T47D (cell line): ENCODE results near the gene IL1RAP.

Experiments
- DNase-seq, 2 experiments: peaks; one replicate each; pipeline versions ENCODE4 v3.0.0 to v3.0.0-alpha.2; 2011 to 2012; ENCODE audit warnings: low read depth in 1 of 2, low spot score in 1 of 2
- JUND ChIP-seq: IDR thresholded peaks from 2 replicates; pipeline ENCODE4 v1.6.1; 2012; ENCODE audit warnings: low read depth
- in situ Hi-C: cut with HindIII; loops from 2 replicates; pipeline ENCODE4 v1.10.0; 2016; ENCODE audit warnings: low sequenced_read_pairs, low pct_unique_long_range_greater_than_20kb

The IL1RAP gene

GRCh38 chr3:190556351-190556750 is 42.5 kb downstream of the IL1RAP start:
- in situ Hi-C loops = no loop called here
- no peak for TF ChIP-seq JUND
- no peak for DNase-seq

- no peak for DNase-seq
- TF ChIP-seq JUND = no peak
- in situ Hi-C loops = no loop called here
These were observed 43.4 kb downstream of the IL1RAP start for GRCh38 chr3:190557296-190557695.

- no peak for TF ChIP-seq JUND
- in situ Hi-C loops = no loop called here
- no peak for DNase-seq
These were observed 44.4 kb downstream of the IL1RAP start for GRCh38 chr3:190558316-190558715.

- TF ChIP-seq JUND = no peak
- in situ Hi-C loops = no loop called here
- no peak for DNase-seq
These were observed 44.9 kb downstream of the IL1RAP start for GRCh38 chr3:190558796-190559195.

- in situ Hi-C loops = no loop called here
- TF ChIP-seq JUND = no peak
- no peak for DNase-seq
These were observed 46.4 kb downstream of the IL1RAP start for GRCh38 chr3:190560013-190560895.

- TF ChIP-seq JUND = no peak
- no peak for DNase-seq
- in situ Hi-C loops = no loop called here
These were observed 49.1 kb downstream of the IL1RAP start for GRCh38 chr3:190562866-190563510.

GRCh38 chr3:190564175-190564574 is 50.3 kb downstream of the IL1RAP start:
- DNase-seq = no peak
- no peak for TF ChIP-seq JUND
- in situ Hi-C loops = no loop called here

- no peak for TF ChIP-seq JUND
- in situ Hi-C loops = no loop called here
- DNase-seq = no peak
These were observed 52.4 kb downstream of the IL1RAP start for GRCh38 chr3:190566043-190566933.

- in situ Hi-C loops = no loop called here
- no peak for TF ChIP-seq JUND
- no peak for DNase-seq
These were observed 54.2 kb downstream of the IL1RAP start for GRCh38 chr3:190568036-190568435.

- TF ChIP-seq JUND = no peak
- in situ Hi-C loops = no loop called here
These were observed 60.6 kb downstream of the IL1RAP start for GRCh38 chr3:190574473-190574872.

GRCh38 chr3:190575437-190576185 is 61.7 kb downstream of the IL1RAP start:
- TF ChIP-seq JUND = no peak
- in situ Hi-C loops = no loop called here
- DNase-seq = no peak

More at GRCh38 chr3:190574473-190574872, 60.6 kb downstream of the IL1RAP start:
- no peak for DNase-seq

- in situ Hi-C loops = no loop called here
- no peak for DNase-seq
- TF ChIP-seq JUND = no peak
These were observed 63.3 kb downstream of the IL1RAP start for GRCh38 chr3:190577225-190577624.
